ENCODE data around the gene CCDC9. TPM values are rescaled to one million over a fixed set of nuclear protein-coding genes. Genes with fewer than 3 reads are reported as not detected.

Gene CCDC9
- total and polyA plus RNA-seq, 2 experiments from 2014 or later = 14.5 to 15.0 TPM

DNA sequence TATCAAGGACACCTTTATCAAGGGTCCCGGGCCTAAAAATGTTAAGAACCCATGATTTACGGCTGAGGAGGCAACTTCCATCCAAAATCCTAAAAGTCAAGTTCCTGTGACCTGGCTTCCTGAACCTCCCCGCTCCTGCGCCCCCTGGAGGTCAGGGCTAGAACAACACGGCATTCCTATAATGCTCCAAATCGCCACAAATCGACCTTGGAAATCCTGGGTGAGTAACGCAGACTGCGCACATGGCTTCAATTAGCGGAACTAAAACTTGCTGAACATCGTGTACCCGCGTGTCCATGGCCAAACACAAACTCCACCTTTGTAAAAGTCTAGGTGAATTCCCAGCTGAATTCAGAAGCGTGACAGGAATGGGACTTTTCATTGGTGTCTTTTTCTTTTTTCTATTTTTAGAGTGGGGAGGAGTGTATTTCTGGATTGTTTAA lies 49.0 kb downstream of the CCDC9 start:
- peaks cover 3% of the 10 kb centered on the region; the same call in 2 of the 3 replicates for H3K9me3 Mint-ChIP-seq
- H3K4me3 Mint-ChIP-seq = peak overlapping the region; percentile 37; the same call in 2 of the 3 replicates
- H3K27ac Mint-ChIP-seq = no peak overlapping the region
- Histone ChIP-seq H3K27me3 (ENCODE audit: insufficient read depth) (no peaks in the 10 kb centered on the region), H3K4me2 (peak overlapping the region; percentile 35; the same call in 1 of the 2 replicates), H3K36me3 (ENCODE audit: insufficient read depth) (no peaks in the 10 kb centered on the region), H3K4me3 (no peak overlapping the region), H3F3A (replicated peaks; ENCODE audit: low read depth) (no peaks in the 10 kb centered on the region), H3K4me1 (ENCODE audit: insufficient read depth) (no peaks in the 10 kb centered on the region), H3K9me2 (ENCODE audit: insufficient read depth) (no peaks in the 10 kb centered on the region), H4K20me1 (replicated peaks; ENCODE audit: insufficient read depth) (no peaks in the 10 kb centered on the region), H2AFZ (no peak overlapping the region), H3K27ac (ENCODE audit: low read depth) (no peak overlapping the region), H3K79me2 (replicated peaks; ENCODE audit: insufficient read depth) (no peaks in the 10 kb centered on the region)
- peaks cover 5% of the 10 kb centered on the region for H3K27me3 Mint-ChIP-seq (ENCODE audit: insufficient read depth, low read depth, poor library complexity)
- H3K36me3 Mint-ChIP-seq (ENCODE audit: low read depth) = no peaks in the 10 kb centered on the region
- peak; percentile 88 for ATAC-seq
- TF ChIP-seq EZH2 (IDR thresholded peaks at IDR 0.05; ENCODE audit: low read depth, unreplicated experiment) (no peak), CTCF (conservative IDR thresholded peaks at IDR 0.05; ENCODE audit: low read depth in 2 of 2) (peak; percentile 93 to 99)
- H3K4me1 Mint-ChIP-seq = peaks cover 3% of the 10 kb centered on the region
- peak; percentile 91 for DNase-seq (ENCODE audit: low spot score)

DNA sequence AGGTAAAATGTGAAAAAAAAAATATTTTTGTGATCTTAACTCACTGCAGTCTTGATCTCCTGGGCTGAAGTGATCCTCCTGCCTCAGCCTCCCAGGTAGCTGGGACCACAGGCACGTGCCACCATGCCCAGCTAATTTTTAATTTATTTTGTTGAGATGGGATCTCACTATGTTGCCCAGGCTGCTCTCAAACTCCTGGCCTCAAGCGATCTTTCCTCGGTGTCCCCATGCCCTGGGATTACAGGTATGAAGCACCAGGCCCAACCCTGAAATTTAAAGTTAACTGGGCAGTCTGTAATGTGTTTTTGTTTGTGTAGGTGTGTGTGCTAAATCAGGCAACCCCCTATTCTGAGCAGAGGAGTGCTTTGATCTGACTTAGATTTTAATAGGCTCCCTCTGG lies 50.0 kb downstream of the CCDC9 start:
- H3K27ac Mint-ChIP-seq = no peak overlapping the region

More for the DNA sequence above, 50.0 kb downstream of the CCDC9 start:
- H3K4me1 ChIP-seq (ENCODE audit: insufficient read depth) = no peaks in the 10 kb centered on the region
- H2AFZ ChIP-seq = no peak overlapping the region
- H3K36me3 ChIP-seq (ENCODE audit: insufficient read depth) = no peaks in the 10 kb centered on the region
- H3K9me2 ChIP-seq (ENCODE audit: insufficient read depth) = no peaks in the 10 kb centered on the region
- no peak for TF ChIP-seq JUNB (IDR thresholded peaks at IDR 0.05; ENCODE audit: unreplicated experiment)
- no peak for TF ChIP-seq NANOG (IDR thresholded peaks at IDR 0.05; ENCODE audit: borderline replicate concordance)
- no peak for TF ChIP-seq EZH2phosphoT487 (IDR thresholded peaks at IDR 0.05; ENCODE audit: unreplicated experiment)
- TF ChIP-seq CREB1 (CRISPR knock-in tag; IDR thresholded peaks at IDR 0.05; ENCODE audit: low read depth) = no peak
- TF ChIP-seq STAT1 (IDR thresholded peaks at IDR 0.05; ENCODE audit: unreplicated experiment) = no peak
- no peak for TF ChIP-seq EZH2 (IDR thresholded peaks at IDR 0.05; ENCODE audit: low read depth, unreplicated experiment)
- no peak for TF ChIP-seq POLR2AphosphoS5 (IDR thresholded peaks at IDR 0.05; ENCODE audit: low read depth)
- no peak for TF ChIP-seq ZNF331 (CRISPR knock-in tag; IDR thresholded peaks at IDR 0.05; ENCODE audit: low read depth)
- TF ChIP-seq, protein P1, sequence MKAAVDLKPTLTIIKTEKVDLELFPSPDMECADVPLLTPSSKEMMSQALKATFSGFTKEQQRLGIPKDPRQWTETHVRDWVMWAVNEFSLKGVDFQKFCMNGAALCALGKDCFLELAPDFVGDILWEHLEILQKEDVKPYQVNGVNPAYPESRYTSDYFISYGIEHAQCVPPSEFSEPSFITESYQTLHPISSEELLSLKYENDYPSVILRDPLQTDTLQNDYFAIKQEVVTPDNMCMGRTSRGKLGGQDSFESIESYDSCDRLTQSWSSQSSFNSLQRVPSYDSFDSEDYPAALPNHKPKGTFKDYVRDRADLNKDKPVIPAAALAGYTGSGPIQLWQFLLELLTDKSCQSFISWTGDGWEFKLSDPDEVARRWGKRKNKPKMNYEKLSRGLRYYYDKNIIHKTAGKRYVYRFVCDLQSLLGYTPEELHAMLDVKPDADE (IDR thresholded peaks at IDR 0.05) = no peak
- TF ChIP-seq ZNF114 (CRISPR knock-in tag; IDR thresholded peaks at IDR 0.05) = no peak
- TF ChIP-seq, protein P2, sequence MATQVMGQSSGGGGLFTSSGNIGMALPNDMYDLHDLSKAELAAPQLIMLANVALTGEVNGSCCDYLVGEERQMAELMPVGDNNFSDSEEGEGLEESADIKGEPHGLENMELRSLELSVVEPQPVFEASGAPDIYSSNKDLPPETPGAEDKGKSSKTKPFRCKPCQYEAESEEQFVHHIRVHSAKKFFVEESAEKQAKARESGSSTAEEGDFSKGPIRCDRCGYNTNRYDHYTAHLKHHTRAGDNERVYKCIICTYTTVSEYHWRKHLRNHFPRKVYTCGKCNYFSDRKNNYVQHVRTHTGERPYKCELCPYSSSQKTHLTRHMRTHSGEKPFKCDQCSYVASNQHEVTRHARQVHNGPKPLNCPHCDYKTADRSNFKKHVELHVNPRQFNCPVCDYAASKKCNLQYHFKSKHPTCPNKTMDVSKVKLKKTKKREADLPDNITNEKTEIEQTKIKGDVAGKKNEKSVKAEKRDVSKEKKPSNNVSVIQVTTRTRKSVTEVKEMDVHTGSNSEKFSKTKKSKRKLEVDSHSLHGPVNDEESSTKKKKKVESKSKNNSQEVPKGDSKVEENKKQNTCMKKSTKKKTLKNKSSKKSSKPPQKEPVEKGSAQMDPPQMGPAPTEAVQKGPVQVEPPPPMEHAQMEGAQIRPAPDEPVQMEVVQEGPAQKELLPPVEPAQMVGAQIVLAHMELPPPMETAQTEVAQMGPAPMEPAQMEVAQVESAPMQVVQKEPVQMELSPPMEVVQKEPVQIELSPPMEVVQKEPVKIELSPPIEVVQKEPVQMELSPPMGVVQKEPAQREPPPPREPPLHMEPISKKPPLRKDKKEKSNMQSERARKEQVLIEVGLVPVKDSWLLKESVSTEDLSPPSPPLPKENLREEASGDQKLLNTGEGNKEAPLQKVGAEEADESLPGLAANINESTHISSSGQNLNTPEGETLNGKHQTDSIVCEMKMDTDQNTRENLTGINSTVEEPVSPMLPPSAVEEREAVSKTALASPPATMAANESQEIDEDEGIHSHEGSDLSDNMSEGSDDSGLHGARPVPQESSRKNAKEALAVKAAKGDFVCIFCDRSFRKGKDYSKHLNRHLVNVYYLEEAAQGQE (IDR thresholded peaks at IDR 0.05; ENCODE audit: unreplicated experiment) = no peak
- H3K79me2 ChIP-seq (replicated peaks; ENCODE audit: insufficient read depth) = no peaks in the 10 kb centered on the region
- DNase-seq (ENCODE audit: low spot score) (no peak), ATAC-seq (no peak)
- Mint-ChIP-seq H3K4me1 (peaks cover 2% of the 10 kb centered on the region; the same call in 2 of the 3 replicates), H3K27me3 (ENCODE audit: insufficient read depth, low read depth, poor library complexity) (peaks cover 5% of the 10 kb centered on the region), H3K36me3 (ENCODE audit: low read depth) (no peaks in the 10 kb centered on the region), H3K4me3 (no peak overlapping the region), H3K9me3 (peaks cover 3% of the 10 kb centered on the region; the same call in 2 of the 3 replicates)
- H3K4me2 ChIP-seq = no peak overlapping the region
- H3K27me3 ChIP-seq (ENCODE audit: insufficient read depth) = no peaks in the 10 kb centered on the region
- H4K20me1 ChIP-seq (replicated peaks; ENCODE audit: insufficient read depth) = no peaks in the 10 kb centered on the region
- no peak overlapping the region for H3K4me3 ChIP-seq
- H3F3A ChIP-seq (replicated peaks; ENCODE audit: low read depth) = no peaks in the 10 kb centered on the region
- no peak overlapping the region for H3K27ac ChIP-seq (ENCODE audit: low read depth)

Measured in GM23338 (cell line).